KG1 (cell line): ENCODE data around the gene IL10.

Experiments
- DNase-seq: peaks from one replicate; lab custom pipeline; 2025; lab: John Stamatoyannopoulos, UW

The IL10 gene

GRCh38 chr1:206734499-206735142 is 37.7 kb downstream of the IL10 start:
- DNase-seq, result peak; percentile 14

- DNase-seq, result no peak
Observed at GRCh38 chr1:206732992-206733391, 39.3 kb downstream of the IL10 start.

- DNase-seq, result no peak
Observed at GRCh38 chr1:206732508-206732907, 39.8 kb downstream of the IL10 start.

- no peak for DNase-seq
Observed at GRCh38 chr1:206729507-206729906, 42.8 kb downstream of the IL10 start.

GRCh38 chr1:206729050-206729449 is 43.2 kb downstream of the IL10 start:
- DNase-seq, result no peak

GRCh38 chr1:206728697-206728987 is 43.7 kb downstream of the IL10 start:
- DNase-seq, result no peak

- DNase-seq, result no peak
Observed at GRCh38 chr1:206727981-206728696, 44.2 kb downstream of the IL10 start.

GRCh38 chr1:206725109-206725963 is 47.0 kb downstream of the IL10 start:
- DNase-seq, result no peak

- DNase-seq, result no peak
Observed at GRCh38 chr1:206723805-206724472, 48.4 kb downstream of the IL10 start.

- no peak for DNase-seq
Observed at GRCh38 chr1:206723462-206723804, 48.9 kb downstream of the IL10 start.

- no peak for DNase-seq
Observed at GRCh38 chr1:206722751-206723461, 49.4 kb downstream of the IL10 start.

- no peak for DNase-seq
Observed at GRCh38 chr1:206721454-206721853, 50.8 kb downstream of the IL10 start.

- DNase-seq, result no peak
Observed at GRCh38 chr1:206719169-206719839, 53.0 kb downstream of the IL10 start.

- no peak for DNase-seq
Observed at GRCh38 chr1:206717674-206717989, 54.7 kb downstream of the IL10 start.
